NOMO-1 (cell line): ENCODE data around the gene ADAMTS9.

ENCODE experiments used
- DNase-seq, 2 experiments: peaks; one replicate each; lab custom pipeline; 2025; ENCODE audit not compliant: unreplicated experiment in 2 of 2; lab: John Stamatoyannopoulos, UW

Gene ADAMTS9

DNA sequence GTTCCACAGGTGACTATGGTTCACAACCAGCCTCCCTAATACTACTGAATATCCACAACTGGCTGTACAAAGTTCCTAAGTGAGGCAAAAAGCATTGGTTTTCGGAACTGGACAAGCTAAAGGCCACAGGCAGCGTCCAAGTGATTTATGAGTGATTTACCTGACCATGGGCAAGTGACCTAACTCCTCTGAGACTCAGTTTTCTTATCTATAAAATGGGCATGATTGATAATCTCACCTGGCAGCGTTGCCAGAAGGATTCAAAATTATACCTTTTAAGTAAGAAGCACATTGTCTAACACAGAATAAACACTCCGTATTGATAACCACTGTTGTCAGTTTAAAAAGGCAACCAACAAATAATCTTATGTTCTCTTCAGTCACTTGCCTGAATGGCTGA lies 29.8 kb downstream of the ADAMTS9 start:
- DNase-seq: no peak

DNA sequence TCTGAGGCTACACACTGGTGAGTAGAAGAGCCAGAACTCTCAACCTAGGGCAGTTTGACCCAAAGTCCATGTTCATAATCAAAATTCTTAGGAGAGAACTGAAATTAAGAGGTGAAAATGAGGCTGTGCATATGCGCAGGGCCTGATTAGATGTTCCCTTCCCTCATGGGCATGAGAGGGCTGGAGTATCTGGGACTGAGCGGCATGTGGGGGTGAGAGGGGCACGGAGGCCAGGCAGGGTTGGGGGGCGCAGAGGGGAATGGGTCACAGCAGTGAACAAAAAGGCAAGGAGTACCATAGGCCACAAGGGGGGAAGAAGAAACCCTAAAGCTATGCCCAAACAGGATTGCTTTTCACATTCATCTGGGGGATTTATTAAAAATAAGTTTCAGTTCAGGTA lies 31.3 kb downstream of the ADAMTS9 start:
- no peak for DNase-seq

- no peak for DNase-seq
Measured at GRCh38 chr3:64655160-64655559, 32.6 kb downstream of the ADAMTS9 start.

GRCh38 chr3:64654013-64654412 lies 33.8 kb downstream of the ADAMTS9 start:
- DNase-seq: no peak

- no peak for DNase-seq
Measured at GRCh38 chr3:64653101-64653500, 34.7 kb downstream of the ADAMTS9 start.

DNA sequence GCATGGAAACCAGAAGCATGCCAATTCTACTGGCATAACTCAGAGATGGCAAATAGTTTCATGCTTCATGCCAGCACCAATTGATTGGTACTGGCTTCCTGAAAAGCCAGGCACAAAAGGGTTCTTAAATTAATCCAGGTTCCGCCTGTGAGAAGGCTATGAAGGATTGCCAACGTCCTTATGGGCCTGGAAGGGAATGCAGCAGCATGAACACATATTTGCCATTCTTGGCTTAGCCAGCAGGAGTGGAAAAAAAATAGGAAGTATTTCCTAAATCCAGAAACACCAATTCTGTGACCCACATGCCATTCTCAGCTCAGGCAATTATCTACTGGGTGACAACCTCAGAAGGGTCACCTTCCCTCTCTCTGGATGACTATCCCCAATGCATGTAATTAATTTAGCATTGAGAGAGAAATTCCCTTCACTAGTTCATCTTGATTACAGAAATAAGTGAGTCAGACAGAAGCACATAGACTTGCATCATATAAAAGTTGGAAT lies 36.0 kb downstream of the ADAMTS9 start:
- no peak for DNase-seq

- DNase-seq: no peak
Measured at GRCh38 chr3:64651303-64651702, 36.5 kb downstream of the ADAMTS9 start.

DNA sequence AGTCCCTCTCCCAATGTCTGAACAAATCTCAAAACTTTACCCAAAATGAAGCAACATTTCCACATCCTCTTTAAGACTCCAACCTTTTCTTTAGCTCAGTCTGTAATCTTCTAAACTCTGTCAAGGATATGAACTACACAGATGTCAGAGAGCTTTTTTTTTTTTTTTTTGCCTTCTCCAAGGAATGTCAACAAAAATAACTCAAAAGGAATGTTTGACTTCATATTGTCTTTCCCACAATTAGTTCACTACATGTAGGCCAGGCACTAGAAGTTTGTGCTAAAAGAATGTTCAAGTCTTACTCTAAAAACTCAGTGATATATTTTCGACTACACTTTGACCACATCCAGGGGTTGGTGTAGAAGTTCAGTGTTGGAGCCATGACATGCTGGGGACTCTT lies 37.1 kb downstream of the ADAMTS9 start:
- no peak for DNase-seq

GRCh38 chr3:64650096-64650622 lies 37.6 kb downstream of the ADAMTS9 start:
- DNase-seq: no peak

- DNase-seq: no peak
Measured at GRCh38 chr3:64648927-64649906, 38.6 kb downstream of the ADAMTS9 start.

DNA sequence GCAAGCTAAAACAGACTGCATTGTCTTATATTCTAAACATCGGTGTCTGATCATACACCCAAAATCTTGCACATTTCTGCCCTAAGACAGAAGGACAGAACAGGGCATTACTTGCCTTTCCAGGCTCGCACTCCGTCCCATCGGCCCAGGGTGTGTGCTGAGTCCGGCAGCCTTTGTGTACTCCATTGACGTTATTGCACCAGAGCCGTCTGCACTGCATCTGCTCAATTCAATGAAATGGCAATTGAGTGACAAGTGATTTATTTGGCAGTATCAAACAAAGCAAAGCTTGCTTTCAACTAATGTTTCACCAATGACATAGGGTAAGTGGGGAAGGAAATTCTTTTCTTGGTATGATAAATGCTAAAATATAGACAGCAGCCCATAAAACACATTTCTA lies 40.0 kb downstream of the ADAMTS9 start:
- no peak for DNase-seq

GRCh38 chr3:64645243-64645642 lies 42.6 kb downstream of the ADAMTS9 start:
- DNase-seq: no peak

GRCh38 chr3:64644483-64644882 lies 43.3 kb downstream of the ADAMTS9 start:
- DNase-seq: no peak

DNA sequence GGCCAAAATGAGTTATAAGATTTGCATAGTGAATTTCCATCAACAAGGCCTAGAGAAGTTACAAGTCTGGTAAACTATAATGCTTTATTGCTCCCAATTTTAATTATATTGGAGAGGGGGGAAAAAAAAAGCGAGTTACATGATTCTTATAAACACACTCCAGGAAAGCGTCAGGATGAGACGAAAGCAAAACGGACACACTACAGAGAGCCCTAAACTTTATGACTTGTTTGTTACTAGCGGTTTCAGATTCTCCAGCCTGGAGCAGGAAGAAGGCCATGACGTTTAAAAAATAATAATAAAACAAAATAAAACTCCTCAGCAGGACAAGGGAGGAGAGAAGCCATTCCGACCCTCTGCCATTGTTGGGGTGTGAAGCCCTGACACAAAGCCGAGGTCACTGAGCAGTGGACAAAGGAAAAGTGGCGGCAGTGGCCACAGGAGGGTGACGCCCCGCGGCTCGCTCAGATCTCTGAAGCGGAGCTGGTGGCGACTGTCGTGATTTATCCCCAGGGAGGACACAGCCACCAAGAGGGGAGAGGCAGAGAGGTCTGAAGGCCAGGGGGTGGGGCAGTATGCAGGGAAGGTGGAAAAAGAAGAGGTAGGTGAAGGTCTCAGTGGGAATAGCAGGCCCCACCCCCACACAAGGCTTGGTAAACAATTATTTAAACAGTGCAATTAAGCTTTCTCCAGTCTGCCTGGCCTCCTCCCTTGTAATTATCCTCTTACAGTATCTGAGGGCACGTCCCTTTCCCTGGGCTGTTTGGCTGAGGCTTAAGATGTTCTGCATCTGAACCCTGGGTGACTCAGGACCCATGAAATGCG lies 45.3 kb downstream of the ADAMTS9 start:
- DNase-seq: no peak

DNA sequence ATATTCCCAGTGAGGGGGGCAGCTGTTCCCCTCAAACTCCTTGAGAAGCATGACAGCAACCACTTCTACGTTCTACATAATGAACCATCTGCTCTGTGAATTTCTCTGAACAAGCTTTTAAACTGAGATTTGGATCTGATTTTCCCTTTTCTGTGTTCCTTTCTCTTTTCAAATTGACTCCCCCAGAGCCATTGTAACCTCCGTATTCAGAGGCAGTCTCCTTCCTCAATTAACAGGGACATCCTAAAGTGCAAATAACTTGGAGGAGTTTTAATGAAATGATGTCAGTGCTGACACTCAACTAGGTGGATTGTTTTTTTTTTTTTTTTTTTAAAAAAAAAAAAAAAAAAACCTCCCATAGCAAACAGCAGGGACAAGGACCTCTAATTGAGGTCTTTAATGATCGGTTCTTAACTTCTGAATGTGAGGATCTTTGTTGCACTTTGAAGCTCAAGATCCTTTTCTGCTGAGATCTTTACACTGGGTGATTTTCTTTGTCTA lies 48.8 kb downstream of the ADAMTS9 start:
- no peak for DNase-seq

- DNase-seq: no peak
Measured at GRCh38 chr3:64638511-64638910, 49.3 kb downstream of the ADAMTS9 start.

GRCh38 chr3:64634417-64634816 lies 53.4 kb downstream of the ADAMTS9 start:
- DNase-seq: no peak

DNA sequence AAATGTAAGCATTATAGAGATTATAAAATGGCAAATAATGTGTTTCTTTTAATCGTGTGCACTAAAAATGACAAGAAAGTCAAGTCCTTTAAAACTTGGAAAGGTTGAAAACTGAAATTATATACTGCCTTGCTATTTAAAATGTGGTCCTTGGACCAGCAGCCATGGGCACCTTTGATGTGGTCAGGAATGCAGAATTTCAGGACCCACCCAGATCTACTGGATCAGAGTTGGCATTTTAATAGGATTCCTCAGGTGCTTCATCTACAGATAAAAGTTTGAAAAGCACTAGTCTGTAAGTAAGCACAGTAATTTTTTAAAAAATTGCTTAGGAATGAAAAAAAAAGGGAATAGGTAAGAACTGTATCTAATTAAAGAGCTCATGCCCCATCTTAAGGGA lies 55.8 kb downstream of the ADAMTS9 start:
- no peak for DNase-seq

DNA sequence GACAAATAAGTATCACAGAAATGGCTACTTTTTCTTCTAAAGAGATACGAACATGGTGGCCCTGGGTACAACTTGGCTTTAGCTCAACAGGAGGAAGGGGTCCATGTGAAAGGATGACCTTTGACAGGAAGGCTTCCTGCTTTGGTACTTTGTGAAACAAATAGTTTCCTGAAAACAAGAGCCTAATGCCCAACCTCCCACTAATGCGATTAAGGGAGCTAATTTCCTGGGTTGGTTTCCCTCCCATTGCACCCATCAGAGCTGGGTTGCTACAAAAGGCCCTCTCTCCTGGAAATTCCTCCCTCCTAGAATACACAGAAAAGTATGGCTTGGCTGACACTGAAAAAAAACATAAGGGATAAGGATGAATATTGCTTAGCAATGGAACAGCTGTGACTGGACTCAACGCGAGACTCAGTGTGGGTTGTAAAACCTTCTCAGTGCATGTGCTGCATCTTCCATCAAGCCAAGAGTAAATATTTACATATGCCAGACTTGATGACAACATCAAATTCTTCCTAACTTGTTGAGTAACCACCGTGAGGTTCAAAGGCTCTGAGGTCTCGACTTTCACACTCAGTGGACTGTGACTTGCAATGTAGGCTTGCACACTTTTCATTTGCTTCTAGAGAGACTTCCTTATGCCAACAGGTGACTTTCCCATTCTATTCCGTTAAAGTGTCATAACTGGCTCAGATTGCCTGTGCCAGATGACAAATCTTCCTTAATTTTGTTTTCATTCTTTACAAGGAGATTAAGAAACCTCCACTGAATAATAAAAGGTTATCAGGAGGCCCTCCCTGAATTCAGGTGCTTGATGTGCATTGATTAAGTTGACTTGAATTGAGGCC lies 60.1 kb downstream of the ADAMTS9 start:
- DNase-seq: no peak

DNA sequence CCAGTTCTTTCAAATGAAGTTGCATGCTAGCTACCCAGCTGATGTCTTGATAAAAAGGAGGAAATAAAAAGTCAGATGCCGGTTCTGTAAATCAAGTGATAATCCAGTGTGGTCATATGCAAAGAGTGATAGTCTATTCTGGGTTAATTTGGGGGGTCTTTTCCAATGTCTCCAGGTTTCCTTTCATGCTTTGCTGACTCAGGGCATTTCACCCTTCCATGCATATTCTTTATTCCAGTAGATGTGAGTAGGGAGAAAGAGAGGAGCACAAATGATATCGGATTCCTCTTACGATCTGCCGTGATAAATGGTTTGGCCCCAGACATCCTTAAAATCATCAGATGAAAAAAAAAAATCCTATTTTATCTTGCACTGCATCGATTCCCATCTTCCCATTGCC lies 60.8 kb downstream of the ADAMTS9 start:
- no peak for DNase-seq
